GOT3 (cell line): ENCODE data around the gene ATOSA.

Experiments used
- DNase-seq: peaks from one replicate; lab custom pipeline; 2025; ENCODE audit warnings: mixed read lengths; lab: John Stamatoyannopoulos, UW

Gene ATOSA

GRCh38 chr15:52652984-52653383, 26.2 kb downstream of the ATOSA start:
- no peak for DNase-seq

GRCh38 chr15:52652286-52652685, 26.9 kb downstream of the ATOSA start:
- no peak for DNase-seq

- DNase-seq: no peak
Measured at GRCh38 chr15:52651868-52652267, 27.3 kb downstream of the ATOSA start.

GRCh38 chr15:52651114-52651513, 28.1 kb downstream of the ATOSA start:
- DNase-seq: no peak

GRCh38 chr15:52649686-52650085, 29.5 kb downstream of the ATOSA start:
- DNase-seq: no peak

- no peak for DNase-seq
Measured at GRCh38 chr15:52645916-52646315, 33.3 kb downstream of the ATOSA start.

- no peak for DNase-seq
Measured at GRCh38 chr15:52642386-52643361, 36.5 kb downstream of the ATOSA start.

GRCh38 chr15:52636459-52636858, 42.7 kb downstream of the ATOSA start:
- no peak for DNase-seq

GRCh38 chr15:52635908-52636307, 43.3 kb downstream of the ATOSA start:
- DNase-seq: no peak
